Stimulated activated CD4-positive, alpha-beta T cell treated with anti-CD3 and anti-CD28 coated beads, Interleukin-15, amount 100 ng/mL, for 48 hours (primary cell): ENCODE results near the gene TTLL6.
A peak's percentile ranks its signal among the peaks of the same experiment; 100 is the strongest.

Experiments used
- DNase-seq, 2 donors: peaks; one replicate each; pipeline ENCODE4 v3.0.0-alpha.2; 2020; ENCODE audit warnings: low read depth in 2 of 2

The TTLL6 gene

DNA sequence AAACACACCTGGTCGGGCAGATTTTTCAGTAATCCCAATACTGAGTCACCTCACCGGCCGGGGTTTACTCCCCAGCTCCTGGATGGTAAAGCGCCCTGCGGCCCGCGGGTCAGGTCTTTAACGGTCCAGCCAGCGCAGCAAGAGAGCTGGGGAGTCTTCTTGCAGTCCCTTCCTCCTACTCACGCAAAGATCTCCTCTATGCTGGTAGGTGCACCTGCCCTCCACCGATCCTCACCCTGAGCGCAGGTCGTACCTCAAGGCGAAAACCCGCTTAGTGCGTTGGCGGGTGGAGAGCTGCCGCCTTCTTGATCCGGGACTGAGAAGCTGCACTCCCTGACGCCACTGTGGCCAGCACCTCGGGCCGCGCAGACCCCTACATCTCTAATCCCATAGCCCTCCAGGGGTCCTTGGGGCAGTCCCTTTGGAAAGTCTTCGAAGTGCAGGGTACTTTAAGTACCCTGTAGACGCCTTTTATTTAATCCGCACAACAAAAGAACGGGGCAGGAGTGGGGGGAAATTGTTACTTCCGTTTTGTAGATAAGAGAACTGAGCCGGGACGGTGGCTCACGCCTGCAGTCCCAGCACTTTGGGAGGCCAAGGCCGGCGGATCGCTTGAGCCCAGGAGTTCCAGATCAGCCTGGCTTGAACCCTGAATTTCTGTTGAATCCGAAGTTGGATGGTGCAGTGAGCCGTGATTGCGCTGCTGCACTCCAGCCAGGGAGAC is 78.1 kb downstream of the TTLL6 start:
- no peak for DNase-seq

DNA sequence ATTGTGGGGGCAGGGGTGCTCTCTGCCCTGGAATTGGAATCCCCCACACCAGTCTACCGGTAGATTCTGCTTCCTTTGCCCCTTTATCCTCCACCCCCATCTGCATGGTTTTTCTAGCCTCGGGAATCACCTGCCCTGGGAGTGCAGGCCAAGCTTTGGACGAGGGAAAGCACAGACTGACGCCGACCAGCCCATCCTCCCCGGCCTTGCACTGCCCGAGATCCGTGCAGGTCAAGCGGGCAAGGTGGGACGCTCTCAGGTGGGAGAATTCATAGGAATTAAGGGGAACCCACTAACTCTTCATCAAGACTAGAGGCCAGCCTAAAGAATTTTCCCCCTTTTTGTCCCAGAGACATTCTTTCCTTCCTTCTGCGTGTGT is 78.6 kb downstream of the TTLL6 start:
- no peak for DNase-seq

- DNase-seq: no peak
Measured at GRCh38 chr17:48737330-48738043, 79.5 kb downstream of the TTLL6 start.

DNA sequence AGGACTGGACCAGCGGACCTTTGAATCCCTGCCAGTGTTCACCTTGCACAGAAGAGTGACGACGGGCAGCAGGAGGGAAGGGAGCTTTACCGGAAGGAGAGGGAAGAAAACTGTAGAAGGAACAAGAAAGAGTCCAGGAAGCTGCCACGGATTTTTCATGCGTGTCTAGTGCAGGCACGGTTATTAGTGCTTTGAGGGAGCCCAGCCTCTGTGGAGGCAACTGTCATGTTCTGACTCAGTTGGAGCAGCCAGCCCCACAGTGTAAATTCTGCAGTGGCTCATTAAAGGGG is 82.0 kb downstream of the TTLL6 start:
- no peak for DNase-seq

DNA sequence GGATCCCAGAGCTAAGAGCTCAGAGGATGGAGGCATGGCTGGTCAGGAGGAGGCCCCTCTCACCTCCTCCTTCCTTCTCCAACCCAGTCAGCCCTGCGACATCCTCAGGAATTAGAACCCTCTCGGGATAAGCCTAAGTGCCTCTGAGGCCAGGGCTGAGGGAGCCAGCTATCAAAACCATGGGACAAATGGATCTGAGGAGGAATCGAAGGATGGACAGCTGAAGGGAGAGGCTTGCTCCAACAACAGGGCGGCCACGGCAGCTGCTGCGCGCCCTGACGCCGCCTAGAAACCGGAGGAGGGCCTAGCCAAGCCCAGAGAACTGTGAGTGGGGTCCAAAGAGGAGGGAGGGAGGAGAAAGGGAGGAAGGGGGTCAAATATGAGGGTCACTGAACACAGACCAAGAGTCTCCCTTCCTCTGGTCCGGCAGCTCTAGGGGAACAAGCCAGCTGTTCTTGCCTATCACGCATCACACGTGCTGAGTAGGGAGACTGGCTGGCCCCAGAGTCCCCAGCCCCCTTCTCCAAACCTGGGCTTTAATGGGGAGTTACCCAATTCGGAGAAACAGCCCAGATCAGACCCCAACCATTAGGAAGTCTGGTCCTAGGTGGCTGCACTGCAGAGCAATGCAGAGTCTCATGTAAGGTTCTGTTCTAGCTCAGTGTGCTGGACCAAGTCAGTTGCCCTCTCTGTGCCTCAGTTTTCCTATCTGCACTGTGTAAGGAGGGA is 82.5 kb downstream of the TTLL6 start:
- no peak for DNase-seq

GRCh38 chr17:48733632-48734328 is 83.2 kb downstream of the TTLL6 start:
- DNase-seq: no peak

DNA sequence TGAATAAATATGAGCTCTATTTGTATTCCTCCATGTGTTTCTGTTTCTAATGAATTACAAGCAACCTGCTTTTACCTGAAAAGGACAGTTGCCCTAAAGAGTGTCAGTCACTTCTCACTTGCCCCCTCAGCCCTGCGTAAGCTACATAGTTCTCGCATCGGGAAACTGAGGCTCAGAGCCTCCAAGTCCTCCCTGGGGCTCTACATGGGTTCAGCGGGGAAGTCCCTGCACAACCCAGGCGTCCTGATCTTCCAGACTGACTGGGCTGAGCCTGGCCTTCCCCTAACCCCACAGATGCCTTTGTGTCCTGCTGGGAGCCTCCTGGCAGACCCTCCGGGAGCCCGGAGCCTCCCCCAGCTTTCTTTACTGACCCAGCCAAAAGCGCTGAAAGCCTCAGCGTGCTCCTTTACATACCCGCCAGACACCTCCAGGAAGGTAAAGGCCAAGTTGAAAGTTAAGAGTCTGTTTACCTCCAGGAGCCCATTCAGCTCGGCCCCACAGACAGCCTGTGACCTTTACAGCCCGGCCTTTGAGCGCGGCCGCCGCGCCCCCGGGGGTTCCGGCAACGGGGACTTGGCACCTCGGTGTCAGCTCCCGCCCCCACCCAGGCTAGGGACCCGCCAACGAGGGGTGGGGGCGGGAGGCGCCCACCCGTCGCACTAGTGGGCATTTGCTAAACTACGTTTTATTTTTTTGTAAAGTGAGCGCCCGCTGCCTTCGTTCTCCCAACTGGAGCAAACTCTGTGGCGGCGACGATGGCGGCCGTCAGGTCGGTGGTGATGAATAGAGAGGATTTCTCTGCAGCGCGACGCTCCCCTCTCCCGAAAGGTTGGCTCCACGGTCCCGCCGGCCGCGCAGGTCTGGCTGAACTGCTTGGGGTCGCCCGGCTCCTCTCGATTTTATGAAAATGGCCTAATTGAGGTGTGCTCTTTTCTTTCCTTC is 84.1 kb downstream of the TTLL6 start:
- no peak for DNase-seq

GRCh38 chr17:48731355-48731754 is 85.7 kb downstream of the TTLL6 start:
- no peak for DNase-seq

DNA sequence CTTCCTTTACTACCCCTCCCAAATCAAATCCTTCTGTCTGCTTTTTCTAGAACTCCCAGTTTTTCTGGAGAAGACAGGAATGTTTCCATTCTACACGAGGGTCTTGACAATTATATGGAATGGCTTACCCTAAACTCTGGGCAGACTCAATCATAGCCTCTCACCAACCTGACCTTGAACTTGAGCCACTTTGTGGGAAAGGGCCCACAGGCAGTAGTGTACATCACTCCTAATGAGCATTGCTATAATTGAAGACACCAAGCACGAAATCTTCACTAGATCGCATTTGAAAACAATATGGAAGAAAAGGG is 86.8 kb downstream of the TTLL6 start:
- no peak for DNase-seq

DNA sequence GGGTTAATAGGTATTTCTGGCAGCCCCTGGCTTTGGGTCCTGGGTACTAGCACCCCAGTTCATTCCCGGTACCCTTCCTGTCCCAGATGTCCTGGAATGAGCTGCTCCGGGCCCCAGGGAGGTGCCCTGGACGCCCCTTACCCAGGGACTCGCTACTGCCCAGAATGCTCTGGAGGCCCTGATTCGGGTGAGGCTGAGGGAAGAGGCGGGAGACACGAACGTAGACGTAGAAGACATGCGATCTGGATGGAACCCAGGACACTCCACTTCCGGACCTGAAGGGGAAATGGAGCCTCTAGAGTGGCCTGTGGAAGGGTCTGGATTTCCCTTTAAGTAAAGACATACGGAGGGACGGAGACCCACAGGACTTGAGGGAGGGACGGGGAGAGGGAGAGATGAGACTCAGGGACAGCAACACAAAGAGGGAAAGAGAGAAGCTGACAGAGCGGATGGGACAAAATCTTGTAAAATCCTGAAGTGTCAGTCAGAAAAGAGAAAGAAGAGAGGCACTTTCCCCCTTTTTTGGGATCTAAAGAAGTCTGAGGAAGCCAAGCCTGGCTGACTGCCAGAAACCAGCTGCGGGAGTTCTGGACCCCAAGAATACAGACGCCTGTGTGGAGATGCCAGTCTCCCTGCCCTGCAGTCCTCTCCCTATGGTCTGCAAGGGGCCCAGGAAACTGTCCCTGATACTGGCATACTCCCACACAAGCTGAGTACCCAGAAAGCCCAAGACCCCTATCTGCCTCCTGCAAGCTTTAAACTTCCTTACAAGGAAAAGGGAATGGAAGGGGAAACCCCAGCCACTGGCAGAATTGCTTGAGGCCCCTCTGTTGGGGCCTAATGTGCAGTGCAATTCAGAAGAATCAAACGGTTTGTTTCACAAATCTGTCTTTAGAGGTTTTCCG is 87.4 kb downstream of the TTLL6 start:
- DNase-seq: no peak

GRCh38 chr17:48728232-48729231 is 88.5 kb downstream of the TTLL6 start, which contains the start of gene HOXB13:
Gene HOXB13, minus strand, starts transcription at chr17:48728750. Its CDS starts 157 bp downstream, at chr17:48728593.
- DNase-seq: peak in 1 of 2 donors; percentile 25

DNA sequence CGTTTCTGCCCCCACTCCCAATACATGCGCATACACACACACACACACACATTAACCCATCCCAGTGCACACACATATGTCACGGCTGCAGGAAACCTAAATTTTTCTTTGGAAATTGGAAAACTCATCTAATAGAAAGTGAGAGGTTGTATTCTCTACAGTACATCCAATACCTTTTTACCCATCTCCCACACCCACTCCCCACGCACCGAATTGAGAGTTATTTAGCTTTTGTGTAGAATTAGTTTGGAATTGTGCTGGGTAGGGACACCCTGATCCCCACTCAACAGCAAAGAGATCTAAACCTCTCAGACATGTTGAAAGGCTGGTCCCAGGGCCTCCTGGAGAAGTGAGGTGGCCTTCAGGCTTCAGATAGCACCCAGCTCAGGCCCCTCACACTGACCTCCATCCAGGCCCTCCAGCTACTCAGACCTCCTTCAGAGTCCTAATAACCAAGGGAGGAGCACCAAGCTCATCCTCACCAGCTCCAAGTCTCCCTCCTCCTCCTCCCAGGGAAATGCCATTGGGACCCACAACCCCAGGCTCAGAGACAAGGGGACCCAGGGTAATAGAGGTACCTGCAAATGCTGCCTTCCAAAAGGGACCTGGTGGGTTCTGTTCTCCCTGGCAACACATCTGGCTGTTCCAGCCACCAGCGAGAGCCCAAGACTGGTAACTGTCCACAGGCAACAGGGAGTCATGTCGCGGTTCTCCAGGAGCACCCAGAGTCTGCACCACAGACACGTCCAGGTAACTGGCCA is 89.4 kb downstream of the TTLL6 start:
- DNase-seq: no peak

- no peak for DNase-seq
Measured at GRCh38 chr17:48726916-48727286, 90.1 kb downstream of the TTLL6 start.

- no peak for DNase-seq
Measured at GRCh38 chr17:48726114-48726915, 90.7 kb downstream of the TTLL6 start.

GRCh38 chr17:48725288-48726064 is 91.6 kb downstream of the TTLL6 start:
- DNase-seq: no peak

- DNase-seq: no peak
Measured at GRCh38 chr17:48725004-48725287, 92.1 kb downstream of the TTLL6 start.
